Stomach (tissue), 9 donors: ENCODE data around the gene ZC3H7B. TPM values are rescaled to one million over a fixed set of nuclear protein-coding genes. Genes with fewer than 3 reads are reported as not detected.
A peak's percentile ranks its signal among the peaks of the same experiment; 100 is the strongest.

Experiments
- DNase-seq, 2 donors: peaks; one replicate each; pipeline versions ENCODE4 v3.0.0 to v3.0.0-alpha.2; 2013 to 2019
- H3K27ac ChIP-seq, 5 donors: fragments of 200-600 bp in 4 of 5; sonication (generic) in 4 of 5; one replicate each; pipeline ENCODE4 v1.5.1; 2013 to 2019; ENCODE audit warnings: mild to moderate bottlenecking in 1 of 5, moderate library complexity in 1 of 5
- H3K27me3 ChIP-seq, 3 donors: fragments of 200-600 bp; sonication (generic); one replicate each; pipeline ENCODE4 v1.5.1; 2017 to 2019; ENCODE audit warnings: mixed run types in 1 of 3
- H3K36me3 ChIP-seq, 4 donors: fragments of 200-600 bp; sonication (generic); 1 replicate in 3 of 4; 2 replicates in 1 of 4; pipeline ENCODE4 v1.5.1; 2016 to 2019
- H3K4me1 ChIP-seq, 4 donors: fragments of 200-600 bp; sonication (generic); one replicate each; pipeline ENCODE4 v1.5.1; 2016 to 2019
- H3K4me3 ChIP-seq, 4 donors: fragments of 200-600 bp; sonication (generic) in 3 of 4; one replicate each; pipeline ENCODE4 v1.5.1; 2016 to 2019; ENCODE audit warnings: mild to moderate bottlenecking in 1 of 4
- H3K9me3 ChIP-seq, 4 donors: fragments of 200-600 bp; sonication (generic); one replicate each; pipeline ENCODE4 v1.5.1; 2016 to 2019
- EP300 ChIP-seq: sonication (generic); formaldehyde crosslinking; IDR thresholded peaks from one replicate; pipeline ENCODE4 v1.6.1; 2017; ENCODE audit warnings: antibody characterized with exemption
- POLR2A ChIP-seq, 4 donors: fragments of 450-650 bp; IDR thresholded peaks; one replicate each; pipeline ENCODE4 v1.6.1; 2016; ENCODE audit warnings: antibody characterized with exemption in 4 of 4, control low read depth in 2 of 4, mild to moderate bottlenecking in 1 of 4, moderate library complexity in 1 of 4
- POLR2AphosphoS5 ChIP-seq, 3 donors: sonication (generic); formaldehyde crosslinking; IDR thresholded peaks; one replicate each; pipeline ENCODE4 v1.6.1; 2016; ENCODE audit warnings: antibody characterized with exemption in 3 of 3
- WGBS, 5 donors: extraction: QIAGEN DNeasy Blood & Tissue Kit in 3 of 5; methylation state at CpG; one replicate each; pipeline versions ENCODE4 v1.1.5 to v1.1.7; 2013 to 2018; 5-methylcytosine and 5-hydroxymethylcytosine counted together
- intact Hi-C: fragments of 100-400 bp; cut with DNase I; formaldehyde crosslinking; loops from one replicate; pipeline ENCODE4 v1.15.1; 2023; ENCODE audit warnings: low total_unique reads
- polyA plus RNA-seq, 3 donors: library from polyadenylated mRNA; stranded (reverse); fragments of 200-250 nt; gene quantifications; one replicate each; pipeline ENCODE4 v1.2.3, GENCODE V29; 2013
- total RNA-seq, 5 donors: library from RNA; depleted of rRNA; stranded (reverse); fragments of >200 nt; gene quantifications; one replicate each; pipeline versions ENCODE4 v1.1.0 to v1.2.3, GENCODE V29; 2014 to 2016
- TF ChIP-seq, protein P1 (sequence below), 7 experiments: fragments of 450-650 bp in 4 of 7; fragments of 200-600 bp in 3 of 7; sonication (generic) in 3 of 7; IDR thresholded peaks; one replicate each; pipeline ENCODE4 v1.5.1; 2016 to 2019; ENCODE audit warnings: antibody characterized with exemption in 7 of 7, control low read depth in 2 of 7, mild to moderate bottlenecking in 1 of 7
- donor health status: healthy with polysubstance abuse.
- donor health status: Bipolar disorder and iron deficiency.
- donor health status: healthy.

Gene ZC3H7B
- total and polyA plus RNA-seq, 8 donors, result 4.7 to 40.1 (median 26.2) TPM

DNA sequence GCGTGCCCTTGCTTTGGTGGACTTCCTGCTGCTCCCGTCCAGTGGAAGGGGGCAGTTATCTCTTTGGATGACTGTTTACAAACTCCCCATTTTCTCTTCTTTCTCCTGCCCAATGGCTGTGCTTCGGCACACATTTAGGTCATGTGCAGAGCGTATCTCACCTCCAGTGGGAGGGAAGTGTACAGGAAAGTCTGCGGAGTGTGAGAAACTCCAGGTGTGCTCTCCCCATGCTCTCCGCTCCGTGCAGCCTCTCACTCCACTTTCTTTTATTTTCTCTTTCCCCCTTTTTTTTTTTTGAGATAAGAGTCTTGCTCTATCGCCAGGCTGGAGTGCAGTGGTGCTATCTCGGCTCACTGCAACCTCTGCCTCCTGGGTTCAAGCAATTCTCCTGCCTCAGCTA is 68.5 kb downstream of the ZC3H7B start:
- peak overlapping the region; percentile 10 to 85 (median 71) for H3K27ac ChIP-seq
- H3K4me1 ChIP-seq, result peaks cover 43 to 68% (median 55%) of the 10 kb centered on the region in 4 donors
- peaks cover 0 to 22% (median 8%) of the 10 kb centered on the region in 4 donors for H3K36me3 ChIP-seq
- 32 to 61% (median 44%) methylated on average over 9 of the region's 9 CpGs for WGBS, 5 donors
- no peak for TF ChIP-seq EP300
- no peak for TF ChIP-seq POLR2AphosphoS5 (IDR thresholded peaks at IDR 0.05)
- TF ChIP-seq, protein P1, sequence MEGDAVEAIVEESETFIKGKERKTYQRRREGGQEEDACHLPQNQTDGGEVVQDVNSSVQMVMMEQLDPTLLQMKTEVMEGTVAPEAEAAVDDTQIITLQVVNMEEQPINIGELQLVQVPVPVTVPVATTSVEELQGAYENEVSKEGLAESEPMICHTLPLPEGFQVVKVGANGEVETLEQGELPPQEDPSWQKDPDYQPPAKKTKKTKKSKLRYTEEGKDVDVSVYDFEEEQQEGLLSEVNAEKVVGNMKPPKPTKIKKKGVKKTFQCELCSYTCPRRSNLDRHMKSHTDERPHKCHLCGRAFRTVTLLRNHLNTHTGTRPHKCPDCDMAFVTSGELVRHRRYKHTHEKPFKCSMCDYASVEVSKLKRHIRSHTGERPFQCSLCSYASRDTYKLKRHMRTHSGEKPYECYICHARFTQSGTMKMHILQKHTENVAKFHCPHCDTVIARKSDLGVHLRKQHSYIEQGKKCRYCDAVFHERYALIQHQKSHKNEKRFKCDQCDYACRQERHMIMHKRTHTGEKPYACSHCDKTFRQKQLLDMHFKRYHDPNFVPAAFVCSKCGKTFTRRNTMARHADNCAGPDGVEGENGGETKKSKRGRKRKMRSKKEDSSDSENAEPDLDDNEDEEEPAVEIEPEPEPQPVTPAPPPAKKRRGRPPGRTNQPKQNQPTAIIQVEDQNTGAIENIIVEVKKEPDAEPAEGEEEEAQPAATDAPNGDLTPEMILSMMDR (IDR thresholded peaks at IDR 0.05), result no peak
- no peak overlapping the region for H3K4me3 ChIP-seq
- intact Hi-C loops, result no loop called here
- DNase-seq, result no peak
- no peaks in the 10 kb centered on the region for H3K9me3 ChIP-seq
- no peaks in the 10 kb centered on the region for H3K27me3 ChIP-seq

DNA sequence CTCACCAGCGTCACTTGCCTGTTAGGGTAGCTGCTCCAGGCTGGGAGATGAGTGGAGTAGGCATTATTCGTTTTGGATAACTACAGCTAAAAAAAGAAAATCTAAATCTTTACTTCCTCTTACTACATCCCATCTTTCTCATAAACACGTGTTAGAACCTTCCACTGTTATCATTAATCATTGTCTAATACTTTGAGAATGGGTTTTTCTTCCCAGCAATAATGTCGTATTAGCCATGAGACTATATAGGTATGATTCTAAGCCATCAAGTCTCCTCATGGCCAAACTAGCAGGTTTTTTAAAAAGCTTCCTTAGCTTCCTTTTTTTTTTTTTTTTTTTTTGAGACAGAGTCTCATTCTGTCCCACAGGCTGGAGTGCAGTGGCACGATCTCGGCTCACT is 76.5 kb downstream of the ZC3H7B start:
- Histone ChIP-seq H3K27me3 (no peaks in the 10 kb centered on the region), H3K36me3 (peaks cover 0 to 13% (median 0%) of the 10 kb centered on the region in 4 donors)
- WGBS, 5 donors, result 57 to 69% (median 62%) methylated on average over 6 of the region's 6 CpGs

GRCh38 chr22:41380993-41381328 is 79.6 kb downstream of the ZC3H7B start:
- H3K4me3 ChIP-seq, result peak overlapping the region; percentile 70 to 83 (median 76)
- no peaks in the 10 kb centered on the region for H3K36me3 ChIP-seq
- H3K27ac ChIP-seq, result peak overlapping the region; percentile 93 to 99 (median 95)
- peak; percentile 72 for TF ChIP-seq EP300
- TF ChIP-seq POLR2A (IDR thresholded peaks at IDR 0.05), result no peak
- TF ChIP-seq, protein P1 (IDR thresholded peaks at IDR 0.05), result no peak
- TF ChIP-seq POLR2AphosphoS5 (IDR thresholded peaks at IDR 0.05), result peak; percentile 53 to 63 (median 61)
- DNase-seq, result peak in 1 of 2 donors; percentile 77
- no peaks in the 10 kb centered on the region for H3K9me3 ChIP-seq
- peaks cover 28 to 44% (median 36%) of the 10 kb centered on the region in 4 donors for H3K4me1 ChIP-seq
- WGBS, 5 donors, result 0 to 5% (median 1%) methylated on average over 7 to 22 of the region's 22 CpGs
- intact Hi-C loops, result no loop called here
- no peaks in the 10 kb centered on the region for H3K27me3 ChIP-seq

More for the DNA sequence above, 76.5 kb downstream of the ZC3H7B start:
- TF ChIP-seq POLR2AphosphoS5 (IDR thresholded peaks at IDR 0.05) (no peak), EP300 (no peak), POLR2A (IDR thresholded peaks at IDR 0.05) (no peak)
- TF ChIP-seq, protein P1 (IDR thresholded peaks at IDR 0.05), result no peak
- H3K27ac ChIP-seq, result peak overlapping the region in 4 of 5 donors; percentile 8 to 99 (median 42)
- intact Hi-C loops, result no loop called here
- no peak overlapping the region for H3K4me3 ChIP-seq
- no peak for DNase-seq
- peaks cover 18 to 33% (median 22%) of the 10 kb centered on the region in 4 donors for H3K4me1 ChIP-seq
- no peaks in the 10 kb centered on the region for H3K9me3 ChIP-seq

DNA sequence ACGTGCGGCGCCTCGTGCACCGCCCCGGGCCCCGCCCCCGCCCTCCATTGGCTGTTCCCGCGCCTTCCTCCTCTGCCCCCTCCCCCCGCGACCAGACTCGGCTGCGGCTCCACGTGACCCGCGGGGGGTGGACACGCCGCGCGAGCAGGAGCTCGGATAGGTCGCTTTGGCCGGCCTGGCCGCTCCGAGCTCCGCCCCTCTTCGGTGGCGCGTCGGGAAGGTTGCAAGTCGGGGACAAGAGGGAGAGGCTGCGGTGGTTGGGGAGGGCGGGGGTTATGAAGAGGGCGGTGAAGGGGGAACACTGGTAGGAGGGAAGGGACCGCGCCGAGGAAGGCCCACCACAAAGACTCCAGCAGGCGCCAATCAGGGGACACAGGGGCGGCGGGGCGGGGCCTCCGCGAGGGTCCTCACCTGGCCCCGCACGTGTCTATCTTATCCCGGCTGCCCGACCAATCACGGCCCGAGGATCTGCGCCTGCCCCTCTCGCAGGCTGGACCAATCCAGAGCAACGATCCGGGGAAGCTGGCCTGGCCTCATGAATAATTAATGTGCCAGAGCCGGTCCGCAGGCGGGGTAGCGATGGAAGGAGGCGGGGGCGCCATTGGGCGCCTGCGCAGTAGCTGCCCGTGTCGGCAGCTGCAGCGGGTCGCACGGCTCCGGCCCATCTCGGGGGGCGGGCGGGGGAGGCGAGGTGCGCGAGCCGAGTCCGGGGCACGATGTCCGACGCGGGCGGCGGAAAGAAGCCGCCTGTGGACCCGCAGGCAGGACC is 80.2 kb downstream of the ZC3H7B start, which contains the start of gene TEF:
TEF (plus strand) TSS at position 614 of the 769 bp plus-strand sequence; CDS start at position 717, 103 bp downstream.
- 0 to 1% (median 0%) methylated on average over 33 to 84 of the region's 84 CpGs for WGBS, 5 donors
- no peaks in the 10 kb centered on the region for H3K9me3 ChIP-seq
- DNase-seq, result peak; percentile 99
- no peaks in the 10 kb centered on the region for H3K27me3 ChIP-seq
- H3K36me3 ChIP-seq, result no peaks in the 10 kb centered on the region
- H3K4me1 ChIP-seq, result peaks cover 28 to 43% (median 36%) of the 10 kb centered on the region in 4 donors
- peak within 1 kb of the TSS; percentile 70 to 83 (median 76) for H3K4me3 ChIP-seq
- H3K27ac ChIP-seq, result peak within 1 kb of the TSS; percentile 93 to 99 (median 95)
- no peak for TF ChIP-seq POLR2A (IDR thresholded peaks at IDR 0.05)
- TF ChIP-seq POLR2AphosphoS5 (IDR thresholded peaks at IDR 0.05), result peak; percentile 29 to 75 (median 74)
- TF ChIP-seq EP300, result no peak
- TF ChIP-seq, protein P1 (IDR thresholded peaks at IDR 0.05), result peak in 1 of 7 experiments; percentile 7
- intact Hi-C loops, result no loop called here
